Stomach smooth muscle (tissue), 2 donors: ENCODE data around the gene SLCO4A1.

ENCODE experiments used
- H3K27ac ChIP-seq: one replicate; pipeline ENCODE4 v1.7.0; 2013; ENCODE audit warnings: mild to moderate bottlenecking, low read length, inconsistent platforms
- H3K27me3 ChIP-seq, 2 donors: one replicate each; pipeline ENCODE4 v1.7.0; 2013; ENCODE audit warnings: low read length in 2 of 2; ENCODE audit not compliant: insufficient read depth in 2 of 2, control insufficient read depth in 1 of 2
- H3K36me3 ChIP-seq, 2 donors: one replicate each; pipeline ENCODE4 v1.7.0; 2013; ENCODE audit warnings: low read length in 2 of 2; ENCODE audit not compliant: control insufficient read depth in 2 of 2, insufficient read depth in 2 of 2
- H3K4me1 ChIP-seq: one replicate; pipeline ENCODE4 v1.7.0; 2013; ENCODE audit warnings: low read length; ENCODE audit not compliant: control insufficient read depth, insufficient read depth
- H3K4me3 ChIP-seq, 2 donors: one replicate each; pipeline ENCODE4 v1.7.0; 2013; ENCODE audit warnings: low read length in 2 of 2
- H3K9ac ChIP-seq, 2 donors: one replicate each; pipeline ENCODE4 v1.7.0; 2013; ENCODE audit warnings: low read length in 2 of 2, mild to moderate bottlenecking in 1 of 2
- H3K9me3 ChIP-seq, 2 donors: one replicate each; pipeline ENCODE4 v1.7.0; 2013; ENCODE audit warnings: low read length in 2 of 2; ENCODE audit not compliant: control insufficient read depth in 2 of 2
- donor health status: healthy.
- donor health status: Pancreatic carcinoma.

The SLCO4A1 gene

DNA sequence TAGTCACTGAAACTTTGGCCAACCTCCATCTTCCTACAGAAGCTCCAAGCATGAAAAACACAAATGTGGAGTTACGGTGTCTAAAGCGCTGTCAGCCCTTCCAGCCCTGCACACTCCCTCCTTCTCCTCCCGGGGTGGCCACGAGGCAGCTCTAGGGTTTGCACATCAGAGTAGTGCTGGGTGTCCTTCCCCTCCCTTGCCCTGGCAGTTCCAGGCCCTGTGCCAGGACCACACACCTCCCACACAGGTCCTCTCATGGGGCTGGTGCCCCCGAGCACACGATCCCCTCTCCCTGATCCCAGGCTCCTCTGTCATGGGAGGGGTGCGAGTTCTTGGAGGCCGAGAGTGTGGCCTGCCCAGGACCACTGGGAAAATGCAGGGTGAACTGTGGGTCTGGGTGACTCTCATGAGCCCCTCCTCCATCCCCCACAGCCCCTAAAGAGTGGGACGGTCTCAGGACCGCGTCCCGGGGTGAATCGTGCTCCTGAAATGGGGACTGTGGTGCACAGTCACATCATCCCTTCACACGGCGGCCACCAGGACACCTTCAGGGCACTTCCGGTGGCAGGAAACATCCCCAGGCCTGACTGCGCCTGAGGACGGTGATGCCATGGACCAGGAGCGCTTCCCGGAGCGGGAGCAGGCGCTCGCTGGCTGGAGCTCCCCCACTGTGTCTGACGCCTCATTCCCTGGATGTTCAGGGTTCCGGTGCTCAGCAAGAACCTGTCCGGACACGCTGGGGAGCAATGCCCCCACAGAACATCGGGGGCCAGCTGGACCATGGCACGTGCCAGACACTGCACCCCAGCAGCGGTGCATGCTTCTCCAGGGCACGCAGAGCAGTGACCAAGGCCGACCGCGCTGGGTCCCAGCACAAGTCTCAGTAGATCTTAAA lies 42.8 kb upstream of the SLCO4A1 start:
- no peak overlapping the region for H3K4me3 ChIP-seq
- no peak overlapping the region for H3K9ac ChIP-seq
- peaks cover 13% of the 10 kb centered on the region for H3K4me1 ChIP-seq
- H3K27ac ChIP-seq, result no peak overlapping the region
- no peaks in the 10 kb centered on the region for H3K9me3 ChIP-seq
- peaks cover 39 to 43% of the 10 kb centered on the region in 2 donors for H3K27me3 ChIP-seq
- H3K36me3 ChIP-seq, result no peaks in the 10 kb centered on the region

DNA sequence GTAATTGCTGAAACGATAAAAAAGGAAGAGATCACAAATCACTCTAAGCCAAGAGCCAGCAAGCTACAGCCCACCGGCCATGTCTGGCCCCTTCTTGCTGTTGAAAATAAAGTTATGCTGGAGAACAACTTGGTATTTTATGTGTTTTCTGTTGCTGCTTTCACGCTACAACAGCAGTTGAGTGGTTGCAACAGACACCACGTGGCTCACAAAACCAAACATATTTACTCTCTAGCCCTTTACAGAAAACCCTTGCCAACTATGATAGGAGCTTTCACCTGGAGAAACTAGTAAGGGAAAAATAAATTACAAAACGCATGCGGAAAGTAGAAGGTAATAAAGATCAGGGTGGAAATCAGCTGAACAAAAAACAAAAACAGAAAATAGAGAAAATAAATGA lies 41.1 kb upstream of the SLCO4A1 start:
- Histone ChIP-seq H3K27ac (no peak overlapping the region), H3K4me3 (no peak overlapping the region), H3K9ac (no peak overlapping the region), H3K27me3 (peaks cover 30 to 37% of the 10 kb centered on the region in 2 donors), H3K9me3 (no peaks in the 10 kb centered on the region), H3K36me3 (no peaks in the 10 kb centered on the region), H3K4me1 (peaks cover 16% of the 10 kb centered on the region)

GRCh38 chr20:62601714-62602113 lies 40.6 kb upstream of the SLCO4A1 start:
- H3K9ac ChIP-seq, result no peak overlapping the region
- no peak overlapping the region for H3K27ac ChIP-seq
- H3K36me3 ChIP-seq, result no peaks in the 10 kb centered on the region
- peaks cover 24 to 31% of the 10 kb centered on the region in 2 donors for H3K27me3 ChIP-seq
- peaks cover 22% of the 10 kb centered on the region for H3K4me1 ChIP-seq
- H3K9me3 ChIP-seq, result no peaks in the 10 kb centered on the region
- H3K4me3 ChIP-seq, result no peak overlapping the region

DNA sequence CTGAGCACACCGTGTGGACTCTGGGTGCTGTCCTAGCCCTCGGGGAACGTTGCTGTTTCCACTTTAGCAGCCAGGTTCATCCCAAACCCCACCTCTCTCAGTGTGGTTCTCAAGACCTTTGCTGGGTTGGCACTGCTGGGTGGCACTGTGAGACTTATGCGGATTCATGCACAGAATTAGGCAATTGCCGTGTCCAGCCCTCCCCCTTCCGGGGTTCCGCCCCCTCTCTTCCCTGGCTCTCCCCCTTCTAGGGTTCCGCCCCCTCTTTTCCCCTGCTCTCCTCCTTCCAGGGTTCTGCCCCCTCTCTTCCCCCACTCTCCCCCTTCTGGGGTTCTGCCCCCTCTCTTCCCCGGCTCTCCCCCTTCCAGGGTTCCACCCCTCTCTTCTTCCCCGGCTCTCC lies 39.8 kb upstream of the SLCO4A1 start:
- Histone ChIP-seq H3K27me3 (peaks cover 16 to 26% of the 10 kb centered on the region in 2 donors), H3K4me3 (no peak overlapping the region), H3K9ac (no peak overlapping the region), H3K4me1 (peaks cover 23% of the 10 kb centered on the region), H3K36me3 (no peaks in the 10 kb centered on the region), H3K27ac (no peak overlapping the region), H3K9me3 (no peaks in the 10 kb centered on the region)

- Histone ChIP-seq H3K9ac (no peak overlapping the region), H3K9me3 (no peaks in the 10 kb centered on the region), H3K27me3 (peaks cover 13 to 25% of the 10 kb centered on the region in 2 donors), H3K27ac (no peak overlapping the region), H3K4me3 (no peak overlapping the region), H3K4me1 (peaks cover 23% of the 10 kb centered on the region), H3K36me3 (no peaks in the 10 kb centered on the region)
Measured at GRCh38 chr20:62603021-62603906, 39.0 kb upstream of the SLCO4A1 start.

- Histone ChIP-seq H3K27me3 (peaks cover 9 to 21% of the 10 kb centered on the region in 2 donors), H3K27ac (no peak overlapping the region), H3K9ac (no peak overlapping the region), H3K36me3 (no peaks in the 10 kb centered on the region), H3K4me3 (no peak overlapping the region), H3K4me1 (peaks cover 23% of the 10 kb centered on the region), H3K9me3 (no peaks in the 10 kb centered on the region)
Measured at GRCh38 chr20:62603907-62604785, 38.2 kb upstream of the SLCO4A1 start.

DNA sequence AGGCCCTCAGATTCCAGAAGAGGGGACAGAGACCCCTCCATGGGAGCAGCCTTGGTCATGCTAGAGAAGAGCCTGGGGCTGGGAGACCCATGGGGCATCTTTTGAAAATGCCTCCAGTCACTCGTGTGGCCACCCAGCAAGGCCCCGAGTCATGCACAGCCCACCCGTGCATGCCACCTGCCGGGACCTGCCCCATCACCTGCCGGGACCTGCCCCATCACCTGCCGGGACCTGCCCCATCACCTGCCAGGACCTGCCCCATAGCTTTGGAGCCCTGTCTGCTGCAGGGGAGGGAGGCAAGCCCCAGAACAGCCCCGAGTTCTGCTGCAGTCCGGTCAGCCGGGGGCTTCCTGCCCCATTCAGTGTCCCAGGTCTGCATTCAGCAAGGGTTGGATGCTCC lies 37.5 kb upstream of the SLCO4A1 start:
- Histone ChIP-seq H3K27ac (no peak overlapping the region), H3K27me3 (peaks cover 15 to 19% of the 10 kb centered on the region in 2 donors), H3K4me3 (no peak overlapping the region), H3K4me1 (peaks cover 23% of the 10 kb centered on the region), H3K36me3 (no peaks in the 10 kb centered on the region), H3K9ac (no peak overlapping the region), H3K9me3 (no peaks in the 10 kb centered on the region)

- Histone ChIP-seq H3K9ac (no peak overlapping the region), H3K27me3 (peaks cover 15 to 21% of the 10 kb centered on the region in 2 donors), H3K27ac (no peak overlapping the region), H3K4me3 (no peak overlapping the region), H3K9me3 (no peaks in the 10 kb centered on the region), H3K36me3 (no peaks in the 10 kb centered on the region), H3K4me1 (peaks cover 23% of the 10 kb centered on the region)
Measured at GRCh38 chr20:62605236-62605943, 36.9 kb upstream of the SLCO4A1 start.

GRCh38 chr20:62606016-62606415 lies 36.3 kb upstream of the SLCO4A1 start:
- Histone ChIP-seq H3K9ac (no peak overlapping the region), H3K36me3 (no peaks in the 10 kb centered on the region), H3K27me3 (peaks cover 14 to 21% of the 10 kb centered on the region in 2 donors), H3K4me1 (peaks cover 23% of the 10 kb centered on the region), H3K27ac (no peak overlapping the region), H3K4me3 (no peak overlapping the region), H3K9me3 (peaks cover 0 to 4% of the 10 kb centered on the region in 2 donors)
